ENCODE measurements around the gene KLK15.
A peak's percentile ranks its signal among the peaks of the same experiment; 100 is the strongest.

KLK15 gene

GRCh38 chr19:50843701-50844221 lies 10.4 kb upstream of the KLK15 start:
- DNase-seq (ENCODE audit: low read depth in 1 of 2, low spot score in 1 of 2): no peak

- no peak for DNase-seq (ENCODE audit: low read depth in 1 of 2, low spot score in 1 of 2)
These were observed 9.8 kb upstream of the KLK15 start for GRCh38 chr19:50843205-50843604.

GRCh38 chr19:50842130-50842529 lies 8.8 kb upstream of the KLK15 start:
- DNase-seq (ENCODE audit: low read depth in 1 of 2, low spot score in 1 of 2): no peak

GRCh38 chr19:50839712-50840655 lies 6.6 kb upstream of the KLK15 start:
- no peak for DNase-seq (ENCODE audit: low read depth in 1 of 2, low spot score in 1 of 2)

- DNase-seq (ENCODE audit: low read depth in 1 of 2, low spot score in 1 of 2): no peak
These were observed 4.9 kb upstream of the KLK15 start for GRCh38 chr19:50838239-50838638.

- no peak for DNase-seq (ENCODE audit: low read depth in 1 of 2, low spot score in 1 of 2)
These were observed 3.9 kb upstream of the KLK15 start for GRCh38 chr19:50837300-50837699.

- no peak for DNase-seq (ENCODE audit: low read depth in 1 of 2, low spot score in 1 of 2)
These were observed 3.3 kb upstream of the KLK15 start for GRCh38 chr19:50836543-50837195.

GRCh38 chr19:50835785-50836542 lies 2.6 kb upstream of the KLK15 start:
- DNase-seq (ENCODE audit: low read depth in 1 of 2, low spot score in 1 of 2): peak; percentile 51 to 53

- DNase-seq (ENCODE audit: low read depth in 1 of 2, low spot score in 1 of 2): no peak
These were observed 1.9 kb upstream of the KLK15 start for GRCh38 chr19:50835103-50835784.

GRCh38 chr19:50833802-50834167 lies 411 bp upstream of the KLK15 start:
- DNase-seq (ENCODE audit: low read depth in 1 of 2, low spot score in 1 of 2): no peak

- no peak for DNase-seq (ENCODE audit: low read depth in 1 of 2, low spot score in 1 of 2)
These were observed 708 bp downstream of the KLK15 start for GRCh38 chr19:50832666-50833065.

GRCh38 chr19:50831026-50831396 lies 2.4 kb downstream of the KLK15 start:
- no peak for DNase-seq (ENCODE audit: low read depth in 1 of 2, low spot score in 1 of 2)

GRCh38 chr19:50830266-50831025 lies 2.9 kb downstream of the KLK15 start:
- DNase-seq (ENCODE audit: low read depth in 1 of 2, low spot score in 1 of 2): no peak

- no peak for DNase-seq (ENCODE audit: low read depth in 1 of 2, low spot score in 1 of 2)
These were observed 3.6 kb downstream of the KLK15 start for GRCh38 chr19:50829801-50830200.

GRCh38 chr19:50827476-50827875 lies 5.9 kb downstream of the KLK15 start:
- no peak for DNase-seq (ENCODE audit: low read depth in 1 of 2, low spot score in 1 of 2)

- DNase-seq (ENCODE audit: low read depth in 1 of 2, low spot score in 1 of 2): no peak
These were observed 6.7 kb downstream of the KLK15 start for GRCh38 chr19:50826492-50827240.

- DNase-seq (ENCODE audit: low read depth in 1 of 2, low spot score in 1 of 2): no peak
These were observed 9.9 kb downstream of the KLK15 start, which contains the start of gene KLK1 for GRCh38 chr19:50823389-50824042. TSS of gene KLK1 (minus strand) at chr19:50823787. CDS start at chr19:50823748, 39 bp downstream.

GRCh38 chr19:50822661-50823208 lies 10.6 kb downstream of the KLK15 start:
- no peak for DNase-seq (ENCODE audit: low read depth in 1 of 2, low spot score in 1 of 2)

- no peak for DNase-seq (ENCODE audit: low read depth in 1 of 2, low spot score in 1 of 2)
These were observed 11.8 kb downstream of the KLK15 start for GRCh38 chr19:50821622-50822021.
